Heart left ventricle (tissue), 13 donors: ENCODE results near the gene KIF13A.
"Not testable (repeated sequence)": the region's sequence is repeated elsewhere in the genome, so short reads cannot be mapped to it uniquely, and the experiment has no call there.

Experiments used
- CTCF ChIP-seq, 12 donors: fragments of 200-600 bp; sonication (generic) in 4 of 12; IDR thresholded peaks; one replicate each; pipeline versions ENCODE4 v1.5.0 to v1.8.0; 2018 to 2022; ENCODE audit warnings: antibody characterized with exemption in 12 of 12, mild to moderate bottlenecking in 5 of 12
- POLR2A ChIP-seq, 2 donors: fragments of 450-650 bp; IDR thresholded peaks; one replicate each; pipeline ENCODE4 v1.6.1; 2017; ENCODE audit warnings: antibody characterized with exemption in 2 of 2, mild to moderate bottlenecking in 2 of 2, moderate library complexity in 2 of 2
- donor health status: ischemic (EF 13 %, LVEDD 7.1; RV severe dilation, severe dysfunction).
- donor health status: DM: no; HTN: yes; CAD: no.
- donor health status: DM: no; HTN: no; CAD: no.
- donor health status: ischemic (EF 25% LVEDD 6.9; RV normal size, moderate dysfunction).
- donor health status: ischemic (EF 25% LVEDD 5.7; RV mildly dilated, moderate dysfunction).
- donor health status: ischemic (EF 35%, LVEDD 5.7; RV mildly dilated, moderate dysfunction).
- donor health status: nonischemic (EF 11% LVEDD 7.7; RV severe dilation, severe dysfunction).
- donor health status: DM: yes; HTN: yes; CAD: no.
- donor health status: PGD.
- donor health status: ischemic (EF 29% LVEDD 5.4; RV normal size, mild dysfunction).
- donor health status: nonischemic (EF 23%, LVEDD 6.1; RV moderate dilation, normal function).

GRCh38 chr6:17947574-17947973 is 39.9 kb downstream of the KIF13A start:
- not testable (repeated sequence) for TF ChIP-seq CTCF, POLR2A (IDR thresholded peaks at IDR 0.05)
